GM23248 (cell line): ENCODE measurements around the gene KRT3. TPM values are rescaled to one million over a fixed set of nuclear protein-coding genes. Genes with fewer than 3 reads are reported as not detected.

ENCODE experiments used
- DNase-seq: peaks from one replicate; pipeline ENCODE4 v3.0.0-alpha.2; 2015
- H2AFZ ChIP-seq: fragments of 200-600 bp; sonication (generic); 2 replicates; pipeline ENCODE4 v1.6.1; 2016; ENCODE audit warnings: antibody characterized with exemption
- H3F3A ChIP-seq: fragments of 200-600 bp; sonication (generic); 2 replicates; pipeline ENCODE4 v1.6.1; 2016; ENCODE audit warnings: mild to moderate bottlenecking, antibody characterized with exemption, mixed run types; ENCODE audit not compliant: insufficient read depth
- H3K27ac ChIP-seq: fragments of 200-600 bp; sonication (generic); 2 replicates; pipeline ENCODE4 v1.5.1; 2016; ENCODE audit warnings: mild to moderate bottlenecking
- H3K27me3 ChIP-seq: fragments of 200-600 bp; sonication (generic); replicated peaks from 2 replicates; pipeline ENCODE4 v1.6.1; 2016; ENCODE audit warnings: mild to moderate bottlenecking; ENCODE audit not compliant: insufficient read depth
- H3K36me3 ChIP-seq: fragments of 200-600 bp; sonication (generic); 2 replicates; pipeline ENCODE4 v1.6.1; 2016; ENCODE audit warnings: low read depth, mild to moderate bottlenecking
- H3K4me1 ChIP-seq: fragments of 200-600 bp; sonication (generic); 2 replicates; pipeline ENCODE4 v1.6.1; 2016; ENCODE audit warnings: mild to moderate bottlenecking; ENCODE audit not compliant: insufficient read depth
- H3K4me2 ChIP-seq: fragments of 200-600 bp; sonication (generic); one replicate; pipeline ENCODE4 v1.6.1; 2016; ENCODE audit warnings: mild to moderate bottlenecking; ENCODE audit not compliant: unreplicated experiment
- H3K4me3 ChIP-seq: fragments of 200-600 bp; sonication (generic); 2 replicates; pipeline ENCODE4 v1.5.1; 2016; ENCODE audit warnings: mild to moderate bottlenecking
- H3K79me2 ChIP-seq: fragments of 200-600 bp; sonication (generic); 2 replicates; pipeline ENCODE4 v1.6.1; 2016; ENCODE audit warnings: mild to moderate bottlenecking; ENCODE audit not compliant: insufficient read depth
- H3K9ac ChIP-seq: fragments of 200-600 bp; sonication (generic); 2 replicates; pipeline ENCODE4 v1.6.1; 2016; ENCODE audit warnings: mild to moderate bottlenecking
- H3K9me2 ChIP-seq: fragments of 200-600 bp; sonication (generic); 2 replicates; pipeline ENCODE4 v1.6.1; 2016; ENCODE audit warnings: mixed run types, mild to moderate bottlenecking, moderate library complexity; ENCODE audit not compliant: insufficient read depth
- H3K9me3 ChIP-seq: fragments of 200-600 bp; sonication (generic); one replicate; pipeline ENCODE4 v1.6.1; 2017; ENCODE audit warnings: low read depth
- H4K20me1 ChIP-seq: fragments of 200-600 bp; sonication (generic); 2 replicates; pipeline ENCODE4 v1.6.0; 2016; ENCODE audit not compliant: insufficient read depth
- EZH2 ChIP-seq: fragments of 200-600 bp; sonication (generic); IDR thresholded peaks from 2 replicates; pipeline ENCODE4 v1.6.1; 2018; ENCODE audit warnings: antibody characterized with exemption, mild to moderate bottlenecking; ENCODE audit not compliant: insufficient read depth, poor library complexity, severe bottlenecking
- EZH2phosphoT487 ChIP-seq: fragments of 200-600 bp; sonication (generic); IDR thresholded peaks from 2 replicates; pipeline ENCODE4 v1.6.1; 2018; ENCODE audit warnings: antibody characterized with exemption, moderate library complexity, mild to moderate bottlenecking, low read depth; ENCODE audit not compliant: insufficient read depth
- WGBS, 2 experiments: methylation state at CpG; one replicate each; pipeline ENCODE4 v1.1.6; 2015 to 2017; ENCODE audit warnings: low lambda C conversion rate in 2 of 2, low coverage in 1 of 2; ENCODE audit errors: missing lambda C conversion rate in 2 of 2; 5-methylcytosine and 5-hydroxymethylcytosine counted together
- in situ Hi-C: fragments of 300-500 bp; cut with MboI; formaldehyde crosslinking; loops from 2 replicates; pipeline ENCODE4 v1.15.0; 2020
- polyA plus RNA-seq: library from polyadenylated mRNA; unstranded; fragments of >200 nt; fragmentation: Nextera tagmentation; extraction: Ambion mirVana; gene quantifications from 2 replicates; pipeline ENCODE4 v1.2.1, GENCODE V29; 2016
- total RNA-seq: library from RNA; depleted of rRNA; stranded (reverse); fragments of >200 nt; shearing (Covaris generic); gene quantifications from 2 replicates; pipeline ENCODE4 v1.2.3, GENCODE V29; 2014

Gene KRT3
- total and polyA plus RNA-seq, 2 experiments from 2014 or later, result not detected

DNA sequence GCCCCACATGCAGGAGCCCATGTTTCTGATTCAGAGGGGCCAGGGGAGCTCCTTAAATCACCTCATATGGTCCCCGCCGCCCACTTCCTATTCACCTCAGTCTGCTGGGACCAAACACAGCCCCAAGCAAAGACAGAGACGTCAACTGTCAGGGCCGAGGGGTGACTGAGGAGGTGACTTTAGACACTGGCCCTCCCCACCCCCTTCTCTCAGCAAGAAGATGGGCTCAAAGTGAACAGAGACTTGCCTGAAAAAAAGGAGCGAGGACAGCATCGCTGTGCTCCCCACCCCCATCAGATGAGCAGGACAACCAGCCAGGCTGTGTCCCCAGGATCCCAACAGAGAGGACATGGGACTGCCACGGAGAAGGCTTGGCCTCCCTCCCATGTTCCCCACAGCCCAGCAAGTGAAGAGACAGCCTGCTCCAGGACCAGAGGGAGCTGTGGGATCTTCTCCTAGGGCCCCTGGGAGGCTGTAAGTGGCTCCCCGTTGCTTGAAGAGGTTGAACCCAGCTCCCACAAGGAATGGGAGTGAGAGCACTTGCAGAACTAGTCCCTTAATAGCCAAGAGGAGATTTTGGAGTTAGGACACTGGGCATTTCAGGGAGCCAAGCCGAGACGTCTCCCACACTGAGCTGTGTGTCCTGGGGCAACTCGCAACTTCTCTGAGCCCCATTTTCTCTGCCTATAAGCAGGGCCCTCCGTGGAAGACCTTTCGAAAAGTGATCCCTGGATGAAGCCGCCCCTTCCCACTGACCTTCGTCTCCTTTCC is 39.5 kb upstream of the KRT3 start:
- Histone ChIP-seq H3K9me3 (no peaks in the 10 kb centered on the region), H3K9me2 (no peaks in the 10 kb centered on the region), H3K4me3 (no peak overlapping the region), H3K27ac (no peak overlapping the region), H3K36me3 (no peaks in the 10 kb centered on the region), H2AFZ (no peak overlapping the region), H3K79me2 (no peaks in the 10 kb centered on the region), H3K4me2 (peak overlapping the region; percentile 5), H3K4me1 (peaks cover 26% of the 10 kb centered on the region), H3F3A (no peaks in the 10 kb centered on the region), H3K9ac (no peak overlapping the region), H4K20me1 (no peaks in the 10 kb centered on the region), H3K27me3 (no peaks in the 10 kb centered on the region)
- WGBS, 2 experiments, result 66 to 75% methylated on average over 15 of the region's 15 CpGs
- TF ChIP-seq EZH2phosphoT487 (no peak), EZH2 (no peak)
- in situ Hi-C loops, result no loop called here
- peak; percentile 15 for DNase-seq

DNA sequence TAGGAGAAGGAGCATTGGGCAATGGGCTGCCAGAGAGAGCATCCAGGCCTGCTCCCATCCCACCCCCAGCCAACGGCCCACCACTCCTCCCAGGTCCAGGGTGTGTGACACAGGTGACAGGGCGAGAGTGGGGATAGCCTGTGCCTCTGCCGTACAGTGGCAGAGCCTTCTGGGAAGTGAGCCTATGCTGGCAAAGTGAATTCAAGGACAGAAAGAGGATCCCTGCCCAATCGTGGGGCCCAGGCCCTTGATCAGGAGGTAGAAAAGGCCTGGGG is 38.7 kb upstream of the KRT3 start:
- TF ChIP-seq EZH2 (no peak), EZH2phosphoT487 (no peak)
- peaks cover 26% of the 10 kb centered on the region for H3K4me1 ChIP-seq
- no peak overlapping the region for H2AFZ ChIP-seq
- H3K9me3 ChIP-seq, result no peaks in the 10 kb centered on the region
- H3K79me2 ChIP-seq, result no peaks in the 10 kb centered on the region
- H3K36me3 ChIP-seq, result no peaks in the 10 kb centered on the region
- no peaks in the 10 kb centered on the region for H3K9me2 ChIP-seq
- no peak overlapping the region for H3K4me3 ChIP-seq
- H3K4me2 ChIP-seq, result no peak overlapping the region
- 75 to 85% methylated on average over 4 of the region's 4 CpGs for WGBS, 2 experiments
- no peak overlapping the region for H3K9ac ChIP-seq
- no peak for DNase-seq
- no peaks in the 10 kb centered on the region for H3F3A ChIP-seq
- in situ Hi-C loops, result no loop called here
- H4K20me1 ChIP-seq, result no peaks in the 10 kb centered on the region
- no peak overlapping the region for H3K27ac ChIP-seq
- no peaks in the 10 kb centered on the region for H3K27me3 ChIP-seq

DNA sequence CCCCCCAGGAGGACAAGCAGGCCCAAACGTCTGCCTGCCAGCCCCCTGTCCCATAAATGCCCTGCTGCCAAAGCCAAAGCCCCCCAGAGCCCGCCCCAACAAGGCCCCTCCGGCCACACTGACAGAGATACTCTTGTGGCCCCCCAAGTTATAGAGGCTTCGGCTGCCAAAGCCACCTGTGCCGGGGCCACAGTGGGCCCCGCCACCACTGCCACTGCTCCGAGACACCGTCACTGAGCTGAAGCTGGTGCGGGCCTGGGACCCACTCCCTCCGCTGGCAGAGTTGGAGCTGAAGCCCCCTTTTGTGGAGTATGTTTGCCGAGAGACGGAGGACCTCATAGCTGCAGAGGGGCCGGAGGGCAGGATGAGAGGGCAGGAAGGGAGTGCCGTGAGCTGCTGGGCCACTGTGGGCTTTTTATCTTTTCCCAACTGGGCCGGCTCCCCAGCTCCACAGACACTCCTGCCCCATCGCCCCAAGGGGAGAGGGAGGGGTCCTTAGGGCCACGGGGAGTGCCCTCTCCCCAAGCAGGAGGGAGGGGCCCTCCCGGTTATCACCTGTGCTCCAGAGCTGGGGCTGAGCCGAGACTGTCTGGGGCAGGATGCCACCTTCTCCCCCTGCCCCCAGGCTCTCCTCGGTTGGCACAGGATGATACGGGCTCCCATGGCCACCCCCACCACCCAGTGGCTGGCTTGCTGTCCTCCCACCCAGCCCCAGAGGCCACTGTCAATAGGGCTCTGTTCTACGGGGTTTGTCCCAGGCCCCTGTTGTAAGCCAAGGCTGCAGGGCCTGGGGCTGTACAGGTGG is 38.2 kb upstream of the KRT3 start, which contains the start of gene KRT79:
TSS of gene KRT79 (minus strand) at position 390 of the 805 bp plus-strand sequence. CDS start at position 339, 51 bp downstream.
- no peaks in the 10 kb centered on the region for H3K36me3 ChIP-seq
- H3K79me2 ChIP-seq, result no peaks in the 10 kb centered on the region
- no peaks in the 10 kb centered on the region for H4K20me1 ChIP-seq
- DNase-seq, result no peak
- no peaks in the 10 kb centered on the region for H3K9me3 ChIP-seq
- no peaks in the 10 kb centered on the region for H3K27me3 ChIP-seq
- in situ Hi-C loops, result no loop called here
- peaks cover 26% of the 10 kb centered on the region for H3K4me1 ChIP-seq
- H3F3A ChIP-seq, result no peaks in the 10 kb centered on the region; the same call in 1 of the 2 replicates
- no peak within 1 kb of the TSS for H3K27ac ChIP-seq
- no peaks in the 10 kb centered on the region for H3K9me2 ChIP-seq
- no peak within 1 kb of the TSS for H3K9ac ChIP-seq
- no peak within 1 kb of the TSS for H3K4me3 ChIP-seq
- H2AFZ ChIP-seq, result no peak within 1 kb of the TSS
- TF ChIP-seq EZH2 (no peak), EZH2phosphoT487 (no peak)
- WGBS, 2 experiments, result 84 to 89% methylated on average over 19 to 22 of the region's 22 CpGs
- H3K4me2 ChIP-seq, result no peak within 1 kb of the TSS

DNA sequence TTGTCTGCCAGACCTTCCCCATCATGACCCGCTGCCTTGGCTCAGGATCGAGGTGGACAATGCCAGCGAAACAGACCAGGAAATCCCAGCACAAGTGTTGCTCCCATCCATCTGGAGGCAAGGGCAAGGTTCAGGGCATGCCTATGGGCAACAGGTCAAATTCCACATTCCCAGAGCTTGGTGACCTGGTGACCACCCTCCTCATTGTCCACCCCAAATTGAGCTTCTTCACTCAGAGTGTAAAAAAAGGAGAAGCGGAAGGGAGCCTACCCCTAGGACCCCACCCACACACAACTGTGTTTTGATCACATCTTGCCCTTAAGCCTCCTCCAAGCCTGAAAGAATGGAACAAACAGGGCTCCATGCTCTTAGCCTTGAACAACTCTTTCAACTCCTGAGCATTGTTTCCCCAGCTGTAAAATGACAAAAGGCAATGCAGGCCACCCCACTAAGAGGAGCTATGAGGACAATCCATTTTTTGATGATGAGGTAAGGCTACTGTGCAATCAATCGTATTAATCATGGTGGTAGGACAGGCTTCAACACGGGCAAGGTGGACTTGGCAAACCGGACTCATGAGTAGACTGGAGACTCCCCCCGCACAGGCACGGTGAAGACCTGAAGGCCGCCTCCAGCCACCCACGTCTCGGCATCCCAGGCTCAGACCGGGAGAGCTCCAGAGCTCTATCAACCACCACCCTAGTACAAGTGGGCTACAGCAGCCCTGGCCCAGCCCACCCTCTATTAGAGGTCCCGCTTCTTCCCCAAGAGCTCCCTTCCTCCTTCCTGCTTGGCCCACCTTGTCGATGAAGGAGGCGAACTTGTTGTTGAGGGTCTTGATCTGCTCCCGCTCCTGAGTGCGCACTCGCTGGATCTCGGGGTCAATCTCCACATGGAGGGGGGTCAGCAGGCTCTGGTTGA is 37.3 kb upstream of the KRT3 start:
- in situ Hi-C loops, result no loop called here
- H3K79me2 ChIP-seq, result no peaks in the 10 kb centered on the region
- DNase-seq, result no peak
- TF ChIP-seq EZH2phosphoT487, result no peak
- TF ChIP-seq EZH2, result no peak
- H4K20me1 ChIP-seq, result no peaks in the 10 kb centered on the region
- no peak overlapping the region for H3K27ac ChIP-seq
- H3K36me3 ChIP-seq, result no peaks in the 10 kb centered on the region
- no peak overlapping the region for H2AFZ ChIP-seq
- peaks cover 33% of the 10 kb centered on the region for H3K4me1 ChIP-seq
- 89% methylated on average over 19 to 20 of the region's 20 CpGs for WGBS, 2 experiments
- H3F3A ChIP-seq, result peaks cover 4% of the 10 kb centered on the region; the same call in 1 of the 2 replicates
- no peak overlapping the region for H3K9ac ChIP-seq
- H3K9me2 ChIP-seq, result no peaks in the 10 kb centered on the region
- no peak overlapping the region for H3K4me3 ChIP-seq
- no peaks in the 10 kb centered on the region for H3K9me3 ChIP-seq
- H3K4me2 ChIP-seq, result no peak overlapping the region
- H3K27me3 ChIP-seq, result no peaks in the 10 kb centered on the region
